ENCODE results near the gene TPST1.
"Not testable (repeated sequence)": the region's sequence is repeated elsewhere in the genome, so short reads cannot be mapped to it uniquely, and the experiment has no call there.

The TPST1 gene

DNA sequence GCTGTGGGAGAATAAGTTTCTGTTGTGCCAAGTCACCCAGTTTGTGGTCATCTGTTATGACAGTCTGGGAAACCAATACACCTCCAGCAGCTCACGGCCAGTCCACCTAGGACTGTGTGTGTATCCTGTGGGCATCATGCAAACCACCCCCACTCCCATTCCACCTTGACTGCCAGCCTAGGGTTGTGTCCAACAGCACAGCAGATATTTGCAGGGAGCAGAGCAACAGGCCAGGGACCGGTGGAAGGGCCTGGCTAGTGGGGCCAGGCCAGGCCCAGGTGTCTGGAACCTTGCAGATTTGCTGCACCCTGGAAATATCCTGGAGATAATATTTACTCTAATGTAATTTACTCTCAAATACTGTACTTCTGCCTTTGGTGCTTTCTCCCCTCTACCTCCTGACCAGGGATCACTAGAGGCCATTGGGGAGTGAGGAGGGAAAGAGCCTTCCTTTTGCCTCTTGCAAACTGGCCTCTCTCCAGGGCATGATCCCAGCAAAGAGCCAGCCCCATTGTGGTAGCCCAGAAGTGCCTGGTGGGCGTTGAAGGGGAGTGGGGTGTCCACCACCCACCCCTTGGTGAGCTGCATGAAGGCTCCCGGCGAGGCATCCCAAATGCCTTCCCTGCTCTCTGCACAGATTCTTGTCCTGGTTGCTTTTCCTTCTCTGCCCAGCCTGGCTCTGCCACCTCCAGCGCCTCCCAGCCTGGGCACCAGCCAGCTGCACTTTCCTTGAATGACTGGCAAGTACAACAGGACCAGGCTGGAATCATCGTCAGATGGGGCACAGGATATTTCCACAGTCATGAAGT, 15.2 kb upstream of the TPST1 start:
- DNase-seq: no peak

DNA sequence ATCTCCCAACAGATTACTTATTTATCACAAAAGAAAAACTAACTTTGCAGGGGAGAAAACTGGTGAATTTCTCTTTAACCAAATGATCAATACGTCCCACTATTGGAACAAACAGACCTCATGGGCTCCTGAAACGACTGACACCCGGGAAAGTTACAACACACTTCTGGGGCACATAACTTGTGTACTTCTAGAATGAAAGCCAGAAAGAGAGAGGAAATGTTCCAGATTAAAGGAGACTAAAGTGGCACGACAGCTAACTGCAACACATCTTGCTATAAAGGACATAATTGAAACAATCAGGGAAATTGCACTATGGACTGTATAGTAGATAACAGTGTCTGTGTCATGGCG, 14.7 kb upstream of the TPST1 start:
- no peak for DNase-seq

DNA sequence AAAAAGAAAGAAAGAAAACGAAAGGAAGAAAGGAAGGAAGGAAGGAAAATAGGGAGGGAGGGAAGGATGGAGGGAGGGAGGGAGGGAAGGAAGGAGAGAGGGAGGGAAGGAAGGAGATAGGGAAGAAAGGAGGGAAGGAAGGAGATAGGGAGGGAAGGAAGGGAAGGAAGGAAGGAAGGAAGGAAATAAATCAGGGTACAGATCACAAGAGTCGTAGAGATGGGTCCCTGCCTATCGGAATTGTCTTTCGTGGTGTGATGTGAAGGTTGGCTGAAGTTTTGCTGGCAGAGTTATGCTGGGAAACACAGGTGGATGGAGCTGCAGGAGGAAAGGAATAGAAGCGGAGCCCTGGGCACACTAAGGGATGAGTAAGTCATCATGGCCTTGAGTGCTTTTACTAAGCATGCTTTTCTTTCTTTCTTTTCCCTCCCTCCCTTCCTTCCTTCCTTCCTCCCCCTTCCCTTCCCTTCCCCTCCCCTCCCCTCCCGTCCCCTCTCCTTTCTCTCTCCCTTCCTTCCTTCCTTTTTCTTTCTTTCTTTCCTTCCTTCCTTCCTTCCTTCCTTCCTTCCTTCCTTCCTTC, 11.9 kb upstream of the TPST1 start:
- DNase-seq: no peak

DNA sequence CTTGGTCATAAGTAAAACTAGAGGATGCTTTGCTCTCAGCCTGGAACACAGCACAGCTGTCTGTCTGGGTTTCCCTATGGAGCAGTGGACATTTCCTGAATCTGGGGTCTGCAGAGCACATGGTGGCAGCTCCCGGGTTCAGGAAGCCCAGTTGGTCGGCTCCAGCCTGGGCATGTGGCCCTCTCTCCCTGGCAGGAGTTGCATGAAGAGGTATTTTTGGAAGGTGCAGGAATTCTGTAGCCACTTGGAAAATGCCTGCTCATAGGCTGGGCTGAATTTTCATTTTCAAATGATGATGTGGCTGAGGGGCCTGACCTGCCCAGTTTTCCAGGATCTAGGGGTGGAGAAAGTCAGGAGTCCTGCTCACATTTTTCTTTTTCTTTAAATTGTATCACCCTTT, 6.7 kb upstream of the TPST1 start:
- DNase-seq: no peak

DNA sequence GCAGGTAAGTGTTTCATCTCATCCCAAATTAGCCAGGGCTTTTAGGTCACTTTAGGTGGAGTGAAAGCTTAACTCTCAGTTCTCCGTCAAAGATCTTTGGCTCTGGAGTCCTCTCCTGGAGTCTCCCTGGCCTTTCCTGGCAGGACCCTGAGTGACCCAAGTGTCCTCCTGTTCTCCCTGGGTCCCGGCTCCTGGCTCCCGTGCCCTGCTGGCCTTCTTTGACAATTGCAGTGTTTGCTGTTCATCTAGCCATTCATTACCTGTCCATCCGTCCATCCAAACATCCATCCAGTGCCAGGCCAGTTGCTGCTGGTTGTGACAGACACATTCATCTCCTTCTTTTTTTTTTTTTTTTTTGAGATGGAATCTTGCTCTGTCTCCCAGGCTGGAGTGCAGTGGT, 6.2 kb upstream of the TPST1 start:
- no peak for DNase-seq

DNA sequence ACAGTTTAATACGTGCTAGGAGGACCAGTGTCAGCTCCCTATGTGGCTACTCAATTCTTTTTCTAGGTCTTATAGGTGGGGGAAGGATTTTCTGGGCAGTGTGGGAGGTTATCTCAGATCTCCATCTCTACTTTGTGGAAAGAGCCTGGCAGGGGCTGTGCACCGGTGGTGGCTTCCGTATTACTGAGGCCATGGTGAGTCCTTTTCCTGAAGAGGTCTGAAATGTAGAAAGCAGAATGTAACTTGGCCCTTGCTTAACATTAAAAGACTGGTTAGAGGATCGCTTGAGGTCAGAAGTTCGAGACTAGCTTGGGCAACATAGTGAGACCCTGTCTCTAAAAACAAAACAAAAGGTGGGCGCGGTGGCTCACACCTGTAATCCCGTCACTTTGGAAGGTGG, 2.7 kb upstream of the TPST1 start:
- DNase-seq: no peak

DNA sequence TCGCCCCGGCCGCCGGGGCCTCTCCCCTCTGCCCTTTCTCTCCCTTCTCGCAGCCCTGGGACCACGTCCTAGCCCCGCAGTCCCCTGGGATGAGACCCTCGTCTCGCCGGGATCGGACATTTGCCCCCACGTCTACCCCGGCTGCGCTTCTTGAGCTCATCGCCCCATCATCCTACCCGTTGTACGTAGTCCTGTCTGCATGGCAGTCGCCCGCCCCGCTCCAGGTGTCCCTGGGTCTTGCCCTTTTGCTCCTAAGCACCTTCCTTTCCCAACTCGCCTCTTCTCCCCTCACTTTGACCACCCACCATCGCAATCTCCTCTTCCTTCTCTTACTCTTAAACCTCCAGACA, 582 bp downstream of the TPST1 start:
- DNase-seq: no peak

DNA sequence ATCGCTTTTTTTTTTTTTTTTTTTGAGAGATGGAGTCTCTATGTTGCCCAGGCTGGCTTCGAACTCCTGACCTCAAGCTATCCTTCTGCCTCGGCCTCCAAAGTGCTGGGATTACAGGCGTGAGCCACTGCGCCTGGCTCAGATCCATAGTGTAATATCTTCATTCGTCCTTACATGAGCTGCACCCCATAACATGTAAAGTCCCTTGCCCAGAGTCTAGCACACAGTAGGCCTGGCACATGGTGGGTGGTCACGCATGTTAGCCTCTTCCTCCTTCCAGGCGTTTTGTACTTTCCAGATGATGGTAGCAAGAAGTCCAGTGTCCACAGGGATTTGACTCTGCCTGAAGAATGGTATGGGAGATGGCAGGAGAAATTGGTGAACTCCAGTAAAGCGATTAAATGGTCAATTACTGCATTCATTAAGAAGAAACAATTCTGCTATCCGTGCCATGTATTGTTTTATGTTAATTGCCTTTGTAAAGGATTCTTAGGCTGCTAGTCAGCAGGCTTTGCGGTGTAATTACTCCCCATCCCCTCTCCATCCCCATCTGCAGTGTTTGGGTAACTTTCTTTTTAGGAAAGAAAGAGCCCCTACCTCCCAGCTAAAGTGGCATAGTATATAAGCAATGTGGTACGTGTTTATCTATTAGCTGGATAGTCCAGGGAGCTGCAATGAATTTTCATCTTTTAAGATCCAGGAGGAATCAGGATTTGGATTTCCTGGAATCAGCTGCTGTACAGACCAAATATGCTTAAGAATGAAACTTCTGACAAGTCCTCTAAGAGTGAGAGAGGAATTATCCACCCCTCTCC, 1.2 kb downstream of the TPST1 start:
- no peak for DNase-seq

DNA sequence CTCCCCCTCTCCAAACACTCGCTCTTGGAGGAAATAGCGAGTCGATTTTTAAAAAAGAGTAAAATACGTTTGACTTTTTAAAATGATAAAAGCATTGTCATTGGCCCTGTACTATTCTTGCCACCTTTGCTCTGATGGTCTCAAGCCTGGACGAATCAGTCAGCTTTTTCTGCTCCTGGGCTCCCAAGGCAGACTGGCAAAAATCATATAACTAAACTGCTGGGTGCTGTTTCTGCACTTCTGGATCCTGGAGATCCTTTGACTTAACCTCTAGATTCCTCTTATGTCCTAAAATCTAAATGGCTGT, 1.8 kb downstream of the TPST1 start:
- DNase-seq: no peak

DNA sequence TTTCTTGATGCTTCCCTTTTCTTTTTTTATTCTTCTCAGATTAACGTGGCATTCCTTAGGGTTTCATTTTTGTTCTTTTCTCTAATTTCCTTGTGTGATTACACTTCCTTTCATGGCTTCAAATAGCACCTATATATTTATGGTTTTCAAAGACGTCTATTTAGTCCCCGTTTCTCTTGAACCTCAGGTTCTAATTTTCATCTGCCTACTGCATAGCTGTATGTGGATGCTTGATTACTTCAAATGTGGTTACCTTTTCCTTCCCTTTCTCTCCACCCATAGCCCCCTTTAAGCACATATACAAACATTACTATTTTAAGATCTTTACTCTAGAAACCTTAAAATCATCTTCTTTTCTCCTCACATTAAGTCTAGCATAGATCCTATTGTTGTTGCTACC, 2.4 kb downstream of the TPST1 start:
- no peak for DNase-seq

DNA sequence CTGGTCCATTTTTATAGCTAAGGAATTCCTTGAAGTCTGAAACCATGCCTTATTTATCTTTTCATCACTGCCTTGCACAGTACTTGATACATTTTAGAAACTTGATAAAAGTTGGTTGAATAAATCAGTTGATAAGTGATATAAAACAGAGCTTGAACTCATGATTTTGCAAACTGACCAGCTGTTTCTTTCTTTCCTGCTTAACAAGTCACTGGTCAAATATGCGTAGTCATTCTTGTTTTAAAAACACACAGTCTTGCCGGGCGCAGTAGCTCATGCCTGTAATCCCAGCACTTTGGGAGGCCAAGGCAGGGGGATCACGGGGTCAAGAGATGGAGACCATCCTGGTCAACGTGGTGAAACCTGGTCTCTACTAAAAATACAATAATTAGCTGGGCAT, 6.3 kb downstream of the TPST1 start:
- DNase-seq: no peak

DNA sequence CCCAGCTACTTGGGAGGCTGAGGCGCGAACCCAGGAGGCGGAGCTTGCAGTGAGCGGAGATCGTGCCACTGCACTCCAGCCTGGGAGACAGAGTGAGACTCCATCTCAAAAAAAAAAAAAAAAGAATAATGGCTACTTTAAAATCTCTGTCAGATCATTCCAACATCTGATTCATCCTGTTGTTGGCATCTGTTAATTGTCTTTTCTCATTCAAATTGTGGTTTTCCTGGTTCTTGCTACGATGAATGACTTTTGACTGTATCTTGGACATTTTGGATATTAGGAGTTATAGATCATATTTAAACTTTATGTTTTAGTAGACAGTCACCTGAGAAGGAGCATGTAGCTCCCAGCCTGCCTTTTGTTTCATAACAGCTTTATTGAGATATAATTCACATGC, 8.5 kb downstream of the TPST1 start:
- DNase-seq: no peak

DNA sequence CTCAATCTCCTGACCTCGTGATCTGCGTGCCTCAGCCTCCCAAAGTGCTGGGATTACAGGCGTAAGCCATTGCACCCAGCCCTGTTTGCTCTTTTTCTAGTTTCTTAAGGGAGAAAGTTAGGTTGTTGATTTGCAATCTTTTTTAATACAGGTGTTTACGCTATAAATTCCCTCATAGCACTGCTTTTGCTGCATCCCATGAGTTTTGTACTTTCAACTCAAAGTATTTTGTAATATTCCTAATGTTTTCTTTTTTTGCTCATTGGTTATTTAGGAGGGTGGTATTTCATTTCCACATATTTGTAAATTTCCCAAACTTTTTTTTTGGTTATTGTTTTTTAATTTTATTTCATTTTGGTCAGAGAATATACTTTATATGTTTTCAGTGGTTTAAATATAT, 11.6 kb downstream of the TPST1 start:
- DNase-seq: no peak

DNA sequence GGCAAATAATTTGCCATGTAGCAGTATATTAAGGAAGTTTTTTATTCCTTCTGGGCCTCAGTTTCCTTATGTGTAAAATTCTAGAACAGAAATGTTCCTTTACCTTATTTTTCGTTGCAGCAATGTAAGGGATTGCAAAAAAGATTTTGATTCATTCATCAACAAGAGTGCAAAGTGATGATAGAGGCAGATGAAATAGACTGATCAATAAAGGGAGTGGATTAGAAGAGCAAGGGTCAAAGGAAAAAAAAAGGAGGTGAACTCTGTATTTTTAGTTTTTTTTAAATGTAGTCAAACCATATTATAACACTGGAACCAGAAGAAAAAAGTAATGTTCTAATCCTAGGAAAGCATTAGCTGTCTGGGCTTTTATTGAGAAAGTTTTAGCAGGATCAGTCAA, 14.7 kb downstream of the TPST1 start:
- no peak for DNase-seq

DNA sequence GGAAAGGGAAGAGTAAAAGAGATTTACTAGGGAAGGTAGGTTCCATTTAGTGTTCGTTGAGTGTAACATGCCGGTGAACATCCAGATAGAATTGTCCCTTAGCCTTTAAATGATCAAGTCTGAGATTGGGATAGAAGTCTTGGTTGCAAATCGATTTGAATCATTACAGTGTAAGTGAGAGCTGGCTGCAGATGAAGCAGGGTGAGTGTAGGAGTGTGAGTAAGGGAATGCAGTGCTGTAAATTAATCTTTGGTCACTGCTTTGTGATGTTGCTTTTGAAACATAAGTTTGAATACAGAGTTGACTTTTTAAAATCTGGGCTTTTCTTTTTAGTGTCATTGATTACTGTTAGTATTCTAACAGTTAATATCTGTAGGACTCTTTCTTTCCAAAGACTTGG, 16.3 kb downstream of the TPST1 start:
- no peak for DNase-seq

DNA sequence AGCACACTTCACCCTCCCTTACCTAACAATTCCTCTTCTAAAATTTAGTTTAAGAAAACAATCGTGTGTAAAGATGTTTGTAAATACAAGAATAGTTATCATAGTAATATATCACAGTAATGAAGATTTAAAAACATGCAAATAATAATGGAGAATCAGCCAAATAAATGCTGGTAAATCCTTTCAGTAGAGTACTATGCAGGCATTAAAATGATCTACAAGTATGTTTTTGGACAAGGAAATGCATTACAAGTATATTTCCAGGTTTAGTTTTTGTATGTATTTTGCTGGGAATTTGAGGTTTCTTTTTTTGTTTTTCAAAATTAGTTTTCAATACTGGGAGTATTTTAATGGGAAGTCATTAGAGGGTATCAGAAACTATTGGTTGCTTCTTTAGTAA, 22.7 kb downstream of the TPST1 start:
- DNase-seq: no peak

DNA sequence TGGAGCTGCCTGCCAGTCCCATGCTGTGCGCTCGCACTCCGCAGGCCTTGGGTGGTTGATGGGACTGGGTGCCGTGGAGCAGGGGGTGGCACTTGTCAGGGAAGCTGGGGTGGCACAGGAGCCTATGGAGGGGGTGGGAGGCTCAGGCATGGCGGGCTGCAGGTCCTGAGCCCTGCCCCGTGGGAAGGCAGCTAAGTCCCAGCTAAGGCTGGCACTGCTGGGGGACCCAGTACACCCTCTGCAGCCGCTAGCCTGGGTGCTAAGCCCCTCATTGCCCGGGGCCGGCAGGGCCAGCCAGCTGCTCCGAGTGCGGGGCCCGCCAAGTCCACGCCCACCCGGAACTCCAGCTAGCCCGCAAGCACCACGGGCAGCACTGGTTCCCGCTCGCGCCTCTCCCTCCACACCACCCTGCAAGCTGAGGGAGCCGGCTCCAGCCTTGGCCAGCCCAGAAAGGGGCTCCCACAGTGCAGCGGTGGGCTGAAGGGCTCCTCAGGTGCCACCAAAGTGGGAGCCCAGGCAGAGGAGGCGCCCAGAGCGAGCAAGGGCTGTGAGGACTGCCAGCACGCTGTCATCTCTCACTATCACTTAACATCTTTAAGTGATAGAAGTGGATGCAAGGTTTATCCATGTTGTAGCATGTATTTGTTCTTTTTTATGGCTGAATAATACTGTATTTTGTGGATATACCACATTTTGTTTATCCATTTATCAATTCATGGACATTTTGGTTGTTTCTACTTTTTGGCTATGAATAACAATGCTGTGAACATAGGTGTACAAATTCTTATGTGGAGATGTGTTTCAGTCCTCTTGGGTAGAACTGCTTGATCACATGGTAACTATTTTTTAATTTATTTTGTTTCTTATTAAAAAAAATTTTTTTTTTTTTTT, 26.4 kb downstream of the TPST1 start:
- not testable (repeated sequence) for DNase-seq

DNA sequence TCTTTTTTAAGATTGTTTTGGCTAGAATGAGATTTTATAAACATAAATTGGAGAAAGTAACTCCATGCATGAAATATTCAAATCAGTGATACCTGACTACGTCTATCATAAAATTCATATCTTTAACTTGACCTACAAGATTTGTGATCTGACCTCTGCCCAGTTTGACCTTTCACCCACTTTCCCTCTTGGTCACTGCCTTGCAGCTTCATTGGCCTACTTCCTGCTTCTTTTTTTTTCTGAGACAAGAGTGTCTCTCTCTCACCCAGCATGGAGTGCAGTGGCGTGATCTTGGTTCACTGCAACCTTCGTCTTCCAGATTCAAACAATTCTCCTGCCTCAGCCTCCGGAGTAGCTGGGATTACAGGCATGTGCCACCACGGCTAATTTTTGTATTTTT, 28.5 kb downstream of the TPST1 start:
- no peak for DNase-seq

DNA sequence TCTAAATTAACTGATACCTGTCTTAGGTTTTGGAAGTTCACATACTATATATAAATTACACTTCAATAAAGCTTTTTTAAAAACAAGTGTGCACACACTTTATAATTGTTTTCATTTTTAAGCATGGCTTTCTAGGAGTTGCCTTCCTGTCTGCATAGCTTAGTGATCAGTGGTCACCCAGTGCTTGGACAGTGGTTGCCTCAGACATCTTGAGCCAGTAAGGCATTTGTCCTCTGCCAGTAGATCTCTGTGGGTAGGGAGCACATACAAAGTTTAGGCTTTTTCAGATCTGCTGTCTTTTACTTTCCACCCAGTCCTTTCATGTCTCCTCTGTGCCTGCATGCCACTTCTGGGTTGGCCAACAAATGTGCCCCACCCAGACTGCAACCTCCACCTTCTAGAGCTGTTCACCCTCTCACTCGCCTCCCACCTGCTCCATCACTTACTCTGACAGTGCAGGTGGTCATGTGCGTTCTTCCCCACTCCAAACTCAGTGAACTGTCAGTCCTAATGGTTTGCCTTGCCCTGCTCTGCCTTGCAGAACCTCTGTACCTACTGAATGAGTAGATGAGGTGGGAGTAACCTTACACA, 31.7 kb downstream of the TPST1 start:
- DNase-seq: no peak

DNA sequence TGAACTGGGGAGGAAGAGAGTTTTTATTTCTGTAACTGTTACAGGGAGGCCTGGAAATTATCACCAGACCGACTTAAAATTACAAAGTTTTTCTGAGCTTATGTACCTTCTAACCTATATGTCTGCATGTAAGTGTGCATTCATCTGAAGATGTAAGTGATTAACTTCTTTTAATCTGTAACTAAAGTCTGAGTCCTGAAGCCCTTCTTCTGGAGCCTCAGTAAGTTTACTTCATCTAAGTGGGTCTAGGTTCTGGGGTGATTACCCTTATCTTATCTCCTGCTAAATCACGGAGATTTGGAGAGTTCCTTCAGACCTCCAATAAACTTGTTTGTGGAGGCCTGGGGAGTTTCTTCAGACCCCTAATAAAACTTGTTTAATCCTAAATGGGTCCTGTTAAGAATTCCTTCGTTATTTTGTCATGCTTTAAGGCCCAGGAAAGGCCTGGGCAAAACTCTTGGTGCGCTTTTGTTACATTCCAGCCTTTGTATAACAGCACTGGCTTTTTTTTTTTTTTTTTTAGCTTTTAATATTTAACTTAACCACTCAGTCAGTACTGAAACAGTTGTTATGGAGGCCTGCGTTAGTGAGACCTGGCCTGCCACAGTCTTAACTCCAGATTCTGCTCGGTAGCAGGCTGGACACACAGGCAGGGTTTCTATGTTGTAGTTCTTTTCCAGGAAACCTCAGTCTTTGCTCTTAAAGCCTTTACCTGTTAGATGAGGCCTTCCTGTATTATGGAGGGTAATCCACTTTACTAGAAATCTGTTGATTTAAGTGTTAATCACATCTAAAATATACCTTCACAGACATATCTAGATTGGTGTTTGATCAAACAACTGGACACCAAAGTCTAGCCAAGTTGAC, 33.0 kb downstream of the TPST1 start:
- DNase-seq: no peak

DNA sequence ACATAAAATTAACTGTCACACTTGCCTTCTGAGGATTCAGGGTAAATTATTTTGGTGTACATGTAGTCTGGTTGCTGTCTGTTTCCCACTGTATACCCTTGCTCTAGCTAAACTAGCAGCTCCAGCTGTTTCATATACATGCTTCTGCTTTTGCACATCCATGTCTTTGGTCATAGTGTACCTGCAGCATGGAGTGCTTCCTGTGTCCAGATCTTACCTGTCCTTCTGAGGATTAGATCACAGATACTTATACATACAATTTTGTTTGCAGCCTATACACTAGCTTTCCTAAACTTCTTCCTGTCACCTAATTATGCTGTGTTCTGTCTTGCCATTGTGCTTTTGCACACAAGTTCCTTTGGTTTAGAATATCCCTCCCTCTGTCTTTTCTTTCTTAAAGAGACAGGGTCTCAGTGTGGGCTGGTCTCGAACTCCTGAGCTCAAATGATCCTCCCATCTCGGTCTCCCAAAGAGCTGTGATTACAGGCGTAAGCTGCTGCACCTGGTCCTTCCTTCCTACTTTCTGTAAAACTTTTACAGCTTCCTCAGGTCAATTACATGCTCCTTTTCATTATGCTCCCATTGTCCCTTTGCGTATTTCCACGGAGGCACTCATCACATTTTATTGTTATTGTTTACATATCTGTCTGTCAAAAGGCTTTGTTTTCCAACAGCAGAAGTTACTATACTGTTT, 33.8 kb downstream of the TPST1 start:
- DNase-seq: no peak

DNA sequence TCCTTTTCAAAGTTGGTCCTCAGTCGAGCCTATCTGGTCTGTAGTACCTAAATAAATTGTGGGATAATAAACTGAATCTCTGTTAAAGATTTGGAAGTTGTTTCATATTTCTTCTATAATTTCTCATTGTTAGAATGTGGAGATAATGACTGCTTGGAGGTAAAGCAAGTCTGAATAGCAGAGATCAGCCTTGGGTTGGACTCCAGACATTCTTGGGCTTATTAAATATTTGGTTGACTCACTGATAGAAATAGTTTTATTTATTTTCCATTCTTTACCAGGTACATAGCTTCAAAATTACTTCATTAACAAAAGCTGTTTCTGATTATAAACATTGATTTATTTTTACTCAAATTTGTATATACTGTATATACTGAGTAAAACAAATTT, 34.3 kb downstream of the TPST1 start:
- no peak for DNase-seq

Measured in NCI-H524 treated with DMSO at 0.1 percent for 48 hours (cell line).